HFFc6 (cell line): ENCODE results near the gene TRIM9. TPM values are rescaled to one million over a fixed set of nuclear protein-coding genes. Genes with fewer than 3 reads are reported as not detected.

Source experiments
- DNase-seq: peaks from one replicate; pipeline ENCODE4 v3.0.0-alpha.2; 2018
- H3K27ac Mint-ChIP-seq: 2 replicates; pipeline ENCODE4 v1.8.0; 2020; ENCODE audit warnings: mild to moderate bottlenecking, mixed read lengths
- H3K27me3 Mint-ChIP-seq: 2 replicates; pipeline ENCODE4 v1.8.0; 2021; ENCODE audit warnings: mild to moderate bottlenecking, moderate library complexity, mixed read lengths; ENCODE audit not compliant: insufficient read depth
- H3K36me3 Mint-ChIP-seq: 2 replicates; pipeline ENCODE4 v1.8.0; 2021; ENCODE audit warnings: low read depth, mixed read lengths
- H3K4me1 Mint-ChIP-seq: 2 replicates; pipeline ENCODE4 v1.8.0; 2020; ENCODE audit warnings: low read depth, mixed read lengths
- H3K4me3 Mint-ChIP-seq: 2 replicates; pipeline ENCODE4 v1.8.0; 2020; ENCODE audit warnings: mild to moderate bottlenecking, moderate library complexity, mixed read lengths
- H3K9me3 Mint-ChIP-seq: 2 replicates; pipeline ENCODE4 v1.8.0; 2020; ENCODE audit warnings: mild to moderate bottlenecking, mixed read lengths
- CTCF ChIP-seq: fragments of 200-600 bp; sonication (generic); IDR thresholded peaks from 2 replicates; pipeline ENCODE4 v1.5.0; 2021; ENCODE audit warnings: antibody characterized with exemption, mild to moderate bottlenecking
- total RNA-seq, 6 experiments: library from RNA; stranded (reverse); fragmentation: NEBNext Ultra II Directional; extraction: Animal tissue kit (Norgen Biotek cat#: 25700); gene quantifications; 2 replicates in 1 of 6; 3 replicates in 5 of 6; pipeline ENCODE4 v1.2.3, GENCODE V29; 2021

The TRIM9 gene
- total RNA-seq, 6 experiments from 2014 or later: 0.05 TPM; not detected in 5

DNA sequence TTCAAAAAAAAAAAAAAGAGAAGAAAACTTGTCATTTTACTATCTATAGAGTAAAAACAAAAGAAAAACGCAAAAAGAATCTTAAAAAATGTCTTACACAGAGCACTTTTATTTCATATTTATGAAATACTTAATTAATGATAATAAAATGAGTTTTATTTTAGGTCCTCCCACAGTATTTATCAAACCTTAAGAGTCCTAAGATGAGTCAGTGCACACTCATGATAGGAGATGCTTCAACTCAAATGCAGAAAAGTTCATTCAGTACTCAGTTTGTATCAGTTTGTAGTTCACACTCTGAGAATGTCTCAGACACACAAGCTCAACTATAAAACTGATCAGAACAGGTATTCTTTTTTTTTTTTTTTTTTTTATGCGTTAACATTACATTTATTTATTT, 41.7 kb downstream of the TRIM9 start:
- Mint-ChIP-seq H3K27ac (no peak overlapping the region), H3K4me1 (no peaks in the 10 kb centered on the region), H3K4me3 (no peak overlapping the region), H3K27me3 (peaks cover 24% of the 10 kb centered on the region), H3K9me3 (no peaks in the 10 kb centered on the region), H3K36me3 (no peaks in the 10 kb centered on the region)
- DNase-seq: no peak
- no peak for TF ChIP-seq CTCF

DNA sequence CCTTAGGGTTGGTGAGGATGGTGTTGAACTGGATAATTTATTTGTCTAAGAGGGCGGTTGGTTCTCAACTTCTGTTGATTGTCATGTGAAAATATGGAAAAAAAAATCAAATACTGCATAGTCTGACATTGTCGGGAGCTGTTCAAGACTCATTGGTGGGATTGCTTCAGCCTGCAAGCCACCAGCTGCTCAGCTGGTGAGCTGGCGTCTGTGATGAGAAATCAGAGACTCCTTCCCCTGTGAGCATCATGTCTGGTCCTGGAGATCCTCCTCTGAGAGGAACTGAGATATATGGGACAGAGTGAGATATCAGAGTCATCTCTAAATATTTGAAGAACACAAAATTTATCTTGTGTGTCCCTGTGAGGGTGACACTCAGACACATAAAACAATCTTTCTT, 49.9 kb downstream of the TRIM9 start:
- TF ChIP-seq CTCF: no peak
- no peaks in the 10 kb centered on the region for H3K36me3 Mint-ChIP-seq
- no peaks in the 10 kb centered on the region for H3K4me1 Mint-ChIP-seq
- H3K27ac Mint-ChIP-seq: no peak overlapping the region
- H3K27me3 Mint-ChIP-seq: peaks cover 38% of the 10 kb centered on the region
- H3K9me3 Mint-ChIP-seq: no peaks in the 10 kb centered on the region
- DNase-seq: no peak
- H3K4me3 Mint-ChIP-seq: no peak overlapping the region

DNA sequence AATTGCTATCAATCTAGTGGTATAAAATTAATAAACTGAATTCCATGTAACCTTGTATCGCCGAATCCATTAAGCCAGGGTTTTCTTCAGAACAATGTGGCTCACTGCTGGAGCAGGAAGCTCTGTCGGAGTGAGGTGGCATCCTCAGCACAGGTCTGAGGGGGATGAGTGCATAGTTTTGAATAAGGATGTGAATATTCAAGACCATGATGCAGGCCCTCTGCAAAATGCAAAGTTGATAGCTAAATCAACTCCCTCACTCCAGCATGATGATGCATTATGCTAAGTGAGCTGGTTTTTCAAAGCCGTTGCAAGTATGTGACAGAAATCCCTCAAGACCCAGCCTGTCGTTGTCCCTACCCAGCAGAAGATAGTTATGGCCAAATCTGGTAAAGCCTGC, 53.0 kb downstream of the TRIM9 start:
- TF ChIP-seq CTCF: no peak
- H3K4me1 Mint-ChIP-seq: no peaks in the 10 kb centered on the region
- H3K27me3 Mint-ChIP-seq: peaks cover 43% of the 10 kb centered on the region
- H3K27ac Mint-ChIP-seq: no peak overlapping the region
- H3K36me3 Mint-ChIP-seq: no peaks in the 10 kb centered on the region
- H3K9me3 Mint-ChIP-seq: no peaks in the 10 kb centered on the region
- H3K4me3 Mint-ChIP-seq: no peak overlapping the region
- no peak for DNase-seq

GRCh38 chr14:51041108-51041531, 53.8 kb downstream of the TRIM9 start:
- no peak overlapping the region for H3K27ac Mint-ChIP-seq
- H3K4me3 Mint-ChIP-seq: no peak overlapping the region
- H3K36me3 Mint-ChIP-seq: no peaks in the 10 kb centered on the region
- H3K27me3 Mint-ChIP-seq: peaks cover 45% of the 10 kb centered on the region
- H3K9me3 Mint-ChIP-seq: no peaks in the 10 kb centered on the region
- peaks cover 2% of the 10 kb centered on the region; the same call in 1 of the 2 replicates for H3K4me1 Mint-ChIP-seq
- no peak for DNase-seq
- TF ChIP-seq CTCF: no peak

GRCh38 chr14:51039252-51039651, 55.7 kb downstream of the TRIM9 start:
- no peak for DNase-seq
- peaks cover 6% of the 10 kb centered on the region; the same call in 1 of the 2 replicates for H3K4me1 Mint-ChIP-seq
- H3K27ac Mint-ChIP-seq: no peak overlapping the region
- peaks cover 42% of the 10 kb centered on the region for H3K27me3 Mint-ChIP-seq
- TF ChIP-seq CTCF: no peak
- no peaks in the 10 kb centered on the region for H3K36me3 Mint-ChIP-seq
- H3K9me3 Mint-ChIP-seq: no peaks in the 10 kb centered on the region
- H3K4me3 Mint-ChIP-seq: no peak overlapping the region
